Panc1 (cell line): ENCODE measurements around the gene C13orf46. TPM values are rescaled to one million over a fixed set of nuclear protein-coding genes. Genes with fewer than 3 reads are reported as not detected.

Source experiments
- ATAC-seq: fragments of 200-7000 bp; cut with Tn5 transposase; 2 replicates; pipeline ENCODE4 v1.9.1; 2020; ENCODE audit warnings: mild to moderate bottlenecking, moderate library complexity
- BruUV-seq: library from RNA; stranded (reverse); fragments of 400-500 nt; replicated peaks from 2 replicates; lab custom pipeline; 2021; lab: Mats Ljungman, UMichigan
- CTCF ChIA-PET: fragments of 300-600 bp; sonication (Branson Sonifier 250); formaldehyde crosslinking; loops from one replicate; lab custom pipeline; 2022; ENCODE audit warnings: antibody characterized with exemption; lab: Charles Lee
- POLR2A ChIA-PET: fragments of 300-600 bp; sonication (Branson Sonifier 250); formaldehyde crosslinking; loops from one replicate; lab custom pipeline; 2022; ENCODE audit warnings: antibody characterized with exemption; lab: Charles Lee
- DNase-seq: peaks from one replicate; pipeline ENCODE4 v3.0.0-alpha.2; 2010; ENCODE audit warnings: low read depth, low spot score
- H3K27ac ChIP-seq: 2 replicates; pipeline ENCODE4 v1.5.1; 2011; ENCODE audit warnings: mild to moderate bottlenecking, low read length, inconsistent platforms
- H3K27me3 ChIP-seq: fragments of 200-500 bp; sonication (Bioruptor generic); 2 replicates; pipeline ENCODE4 v1.6.0; 2014; ENCODE audit warnings: low read length, inconsistent platforms; ENCODE audit not compliant: control insufficient read depth, insufficient read depth
- H3K36me3 ChIP-seq: fragments of 200-500 bp; sonication (Bioruptor generic); 2 replicates; pipeline ENCODE4 v1.5.1; 2014; ENCODE audit warnings: inconsistent platforms, mild to moderate bottlenecking, low read length, moderate library complexity; ENCODE audit not compliant: control insufficient read depth, insufficient read depth
- H3K4me1 ChIP-seq: 2 replicates; pipeline ENCODE4 v1.5.1; 2011; ENCODE audit warnings: inconsistent platforms, mild to moderate bottlenecking, low read length, moderate library complexity; ENCODE audit not compliant: control insufficient read depth, insufficient read depth
- H3K4me3 ChIP-seq, 2 experiments: 2 replicates each; pipeline ENCODE4 v1.5.1; 2011 to 2012; ENCODE audit warnings: low read depth in 2 of 2, low read length in 2 of 2, mild to moderate bottlenecking in 2 of 2, inconsistent platforms in 1 of 2, moderate library complexity in 1 of 2
- H3K9me3 ChIP-seq: fragments of 200-500 bp; sonication (Bioruptor generic); 2 replicates; pipeline ENCODE4 v1.5.1; 2014; ENCODE audit warnings: low read depth, mild to moderate bottlenecking, inconsistent platforms, low read length, moderate library complexity; ENCODE audit not compliant: control insufficient read depth, insufficient read depth
- POLR2AphosphoS5 ChIP-seq: IDR thresholded peaks from 2 replicates; pipeline ENCODE4 v1.6.1; 2012; ENCODE audit warnings: mild to moderate bottlenecking, low read depth, low read length, moderate library complexity
- REST ChIP-seq, 2 experiments: IDR thresholded peaks; 2 replicates each; pipeline ENCODE4 v1.6.1; 2011 to 2012; ENCODE audit warnings: low read depth in 2 of 2, control low read depth in 1 of 2, low read length in 1 of 2, mild to moderate bottlenecking in 1 of 2, moderate library complexity in 1 of 2; ENCODE audit not compliant: insufficient read depth in 1 of 2
- SIN3A ChIP-seq: IDR thresholded peaks from 2 replicates; pipeline ENCODE4 v1.6.1; 2012; ENCODE audit warnings: low read depth, mild to moderate bottlenecking, low read length, moderate library complexity, borderline replicate concordance; ENCODE audit not compliant: insufficient read depth
- TCF7L2 ChIP-seq: IDR thresholded peaks from 2 replicates; pipeline ENCODE4 v1.6.1; 2011; ENCODE audit warnings: mild to moderate bottlenecking, low read depth, low read length, inconsistent platforms
- in situ Hi-C: cut with HindIII; loops from 2 replicates; pipeline ENCODE4 v1.10.0; 2016; ENCODE audit warnings: low sequenced_read_pairs, low pct_unique_long_range_greater_than_20kb
- intact Hi-C: fragments of 100-400 bp; cut with micrococcal nuclease; formaldehyde crosslinking; loops from one replicate; pipeline ENCODE4 v1.10.0; 2022; ENCODE audit not compliant: unreplicated experiment
- total RNA-seq: library from RNA; stranded (reverse); gene quantifications from one replicate; pipeline ENCODE4 v1.2.1, GENCODE V29; 2021; ENCODE audit not compliant: unreplicated experiment
- TF ChIP-seq, protein P1 (sequence below): fragments of 450-650 bp; IDR thresholded peaks from 2 replicates; pipeline ENCODE4 v1.5.1; 2017; ENCODE audit warnings: mild to moderate bottlenecking

C13orf46 gene
- total RNA-seq, 1 experiment from 2014 or later, result 2.6 TPM

DNA sequence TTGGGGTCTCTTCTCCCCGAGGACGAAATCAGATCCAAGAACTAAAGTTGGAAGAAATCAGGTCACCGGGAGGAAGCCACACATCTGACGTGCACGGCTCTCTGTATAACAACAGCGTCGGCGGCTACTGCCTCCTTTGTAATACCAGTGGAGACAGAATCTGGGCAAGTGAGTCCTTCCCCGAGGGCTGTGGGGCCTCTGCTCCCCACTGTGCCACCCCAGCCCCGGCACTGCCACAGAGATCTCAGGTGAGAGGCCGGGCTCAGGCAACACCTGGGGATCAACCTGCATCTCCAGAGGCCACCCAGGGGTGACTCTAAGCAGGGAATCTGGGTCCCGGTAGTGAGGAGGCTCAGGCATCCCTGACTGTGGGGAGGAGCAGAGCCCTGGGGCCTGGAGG, 33.7 kb upstream of the C13orf46 start:
- H3K9me3 ChIP-seq, result no peaks in the 10 kb centered on the region
- no peak overlapping the region for H3K4me3 ChIP-seq
- ATAC-seq (no peak), DNase-seq (no peak)
- POLR2A ChIA-PET, result no interaction called here
- in situ Hi-C loops, result no loop called here
- H3K36me3 ChIP-seq, result no peaks in the 10 kb centered on the region; the same call in 1 of the 2 replicates
- no peaks in the 10 kb centered on the region for H3K4me1 ChIP-seq
- CTCF ChIA-PET, result no interaction called here
- intact Hi-C loops, result no loop called here
- H3K27ac ChIP-seq, result no peak overlapping the region
- TF ChIP-seq, protein P1, sequence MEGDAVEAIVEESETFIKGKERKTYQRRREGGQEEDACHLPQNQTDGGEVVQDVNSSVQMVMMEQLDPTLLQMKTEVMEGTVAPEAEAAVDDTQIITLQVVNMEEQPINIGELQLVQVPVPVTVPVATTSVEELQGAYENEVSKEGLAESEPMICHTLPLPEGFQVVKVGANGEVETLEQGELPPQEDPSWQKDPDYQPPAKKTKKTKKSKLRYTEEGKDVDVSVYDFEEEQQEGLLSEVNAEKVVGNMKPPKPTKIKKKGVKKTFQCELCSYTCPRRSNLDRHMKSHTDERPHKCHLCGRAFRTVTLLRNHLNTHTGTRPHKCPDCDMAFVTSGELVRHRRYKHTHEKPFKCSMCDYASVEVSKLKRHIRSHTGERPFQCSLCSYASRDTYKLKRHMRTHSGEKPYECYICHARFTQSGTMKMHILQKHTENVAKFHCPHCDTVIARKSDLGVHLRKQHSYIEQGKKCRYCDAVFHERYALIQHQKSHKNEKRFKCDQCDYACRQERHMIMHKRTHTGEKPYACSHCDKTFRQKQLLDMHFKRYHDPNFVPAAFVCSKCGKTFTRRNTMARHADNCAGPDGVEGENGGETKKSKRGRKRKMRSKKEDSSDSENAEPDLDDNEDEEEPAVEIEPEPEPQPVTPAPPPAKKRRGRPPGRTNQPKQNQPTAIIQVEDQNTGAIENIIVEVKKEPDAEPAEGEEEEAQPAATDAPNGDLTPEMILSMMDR, result no peak
- TF ChIP-seq TCF7L2 (no peak), REST (IDR thresholded peaks at IDR 0.05; ENCODE audit: insufficient read depth in 1 of 2, low read depth in 2 of 2, low read length in 1 of 2) (no peak), SIN3A (no peak), POLR2AphosphoS5 (no peak)
- no peaks in the 10 kb centered on the region for H3K27me3 ChIP-seq
- no TSS peak for BruUV-seq

DNA sequence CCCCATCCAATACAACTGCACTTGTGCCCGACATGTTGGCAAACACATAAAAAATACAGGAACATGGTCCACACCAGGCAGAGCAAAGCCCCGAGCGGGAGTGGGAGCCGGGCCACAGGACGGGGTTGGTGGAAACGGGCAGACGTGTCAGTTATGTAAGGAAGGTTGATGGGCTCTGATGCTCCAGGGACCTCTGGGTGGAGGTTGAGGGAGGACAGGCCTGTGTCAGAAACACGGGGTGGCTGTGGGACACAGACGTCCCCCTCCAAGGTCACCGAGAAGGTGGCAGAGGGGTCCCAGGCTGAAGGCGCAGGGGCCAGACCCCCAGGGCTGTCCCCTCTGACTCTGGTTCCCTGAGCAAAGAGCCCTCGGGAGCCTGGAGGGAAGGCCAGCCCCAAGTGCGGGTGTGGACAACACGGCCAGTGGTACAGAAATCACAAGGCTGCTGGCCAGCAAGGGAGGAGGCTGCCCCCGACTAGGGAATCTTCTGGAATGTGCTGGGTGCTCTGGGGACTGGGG, 31.4 kb upstream of the C13orf46 start:
- DNase-seq (no peak), ATAC-seq (peak; percentile 35; the same call in 1 of the 2 replicates)
- TF ChIP-seq SIN3A (no peak), POLR2AphosphoS5 (no peak), TCF7L2 (no peak), REST (IDR thresholded peaks at IDR 0.05; ENCODE audit: insufficient read depth in 1 of 2, low read depth in 2 of 2, low read length in 1 of 2) (no peak)
- TF ChIP-seq, protein P1, result no peak
- BruUV-seq, result no TSS peak
- POLR2A ChIA-PET, result no interaction called here
- H3K27me3 ChIP-seq, result no peaks in the 10 kb centered on the region
- H3K4me1 ChIP-seq, result no peaks in the 10 kb centered on the region
- no peaks in the 10 kb centered on the region for H3K9me3 ChIP-seq
- no peak overlapping the region for H3K4me3 ChIP-seq
- in situ Hi-C loops, result no loop called here
- H3K27ac ChIP-seq, result no peak overlapping the region
- intact Hi-C loops, result no loop called here
- CTCF ChIA-PET, result no interaction called here
- H3K36me3 ChIP-seq, result no peaks in the 10 kb centered on the region; the same call in 1 of the 2 replicates
